ENCODE results near the gene GPR37. TPM values are rescaled to one million over a fixed set of nuclear protein-coding genes. Genes with fewer than 3 reads are reported as not detected.

GPR37 gene
- total and polyA plus RNA-seq, 8 donors: 2.0 to 6.9 (median 5.3) TPM

GRCh38 chr7:124752310-124752709, 13.3 kb downstream of the GPR37 start:
- Histone ChIP-seq H3K27me3 (peaks cover 0 to 6% of the 10 kb centered on the region in 2 donors), H3K27ac (no peak overlapping the region), H3K9me3 (no peaks in the 10 kb centered on the region), H3K4me3 (no peak overlapping the region), H3K36me3 (no peaks in the 10 kb centered on the region), H3K4me1 (no peaks in the 10 kb centered on the region)
- intact Hi-C loops (cut with DNase I): no loop called here
- DNase-seq (no peak), ATAC-seq (no peak)
- no peak for TF ChIP-seq CTCF (IDR thresholded peaks at IDR 0.05)

GRCh38 chr7:124751027-124751426, 14.6 kb downstream of the GPR37 start:
- Histone ChIP-seq H3K4me1 (no peaks in the 10 kb centered on the region), H3K4me3 (no peak overlapping the region), H3K27ac (no peak overlapping the region), H3K27me3 (no peaks in the 10 kb centered on the region), H3K9me3 (no peaks in the 10 kb centered on the region), H3K36me3 (no peaks in the 10 kb centered on the region)
- TF ChIP-seq CTCF (IDR thresholded peaks at IDR 0.05): no peak
- intact Hi-C loops (cut with DNase I): no loop called here
- ATAC-seq: no peak
- no peak for DNase-seq

- H3K9me3 ChIP-seq: no peaks in the 10 kb centered on the region
- no peaks in the 10 kb centered on the region for H3K36me3 ChIP-seq
- H3K27me3 ChIP-seq: no peaks in the 10 kb centered on the region
- TF ChIP-seq CTCF (IDR thresholded peaks at IDR 0.05): no peak
- DNase-seq (no peak), ATAC-seq (no peak)
- no peaks in the 10 kb centered on the region for H3K4me1 ChIP-seq
- no peak overlapping the region for H3K4me3 ChIP-seq
- H3K27ac ChIP-seq: no peak overlapping the region
- intact Hi-C loops (cut with DNase I): no loop called here
These were observed 18.5 kb downstream of the GPR37 start for GRCh38 chr7:124747072-124747471.

- Histone ChIP-seq H3K27ac (no peak overlapping the region), H3K27me3 (no peaks in the 10 kb centered on the region), H3K4me3 (no peak overlapping the region), H3K9me3 (no peaks in the 10 kb centered on the region), H3K36me3 (no peaks in the 10 kb centered on the region), H3K4me1 (no peaks in the 10 kb centered on the region)
- TF ChIP-seq CTCF (IDR thresholded peaks at IDR 0.05): no peak
- intact Hi-C loops (cut with DNase I): no loop called here
- DNase-seq: no peak
- no peak for ATAC-seq
These were observed 27.0 kb downstream of the GPR37 start for GRCh38 chr7:124738639-124739038.

GRCh38 chr7:124737760-124738300, 27.8 kb downstream of the GPR37 start:
- H3K27ac ChIP-seq: no peak overlapping the region

More at GRCh38 chr7:124737760-124738300, 27.8 kb downstream of the GPR37 start:
- H3K9me3 ChIP-seq: no peaks in the 10 kb centered on the region
- no peaks in the 10 kb centered on the region for H3K27me3 ChIP-seq
- H3K36me3 ChIP-seq: no peaks in the 10 kb centered on the region
- intact Hi-C loops (cut with DNase I): no loop called here
- TF ChIP-seq CTCF (IDR thresholded peaks at IDR 0.05): no peak
- no peak for DNase-seq
- ATAC-seq: no peak
- no peak overlapping the region for H3K4me3 ChIP-seq
- H3K4me1 ChIP-seq: no peaks in the 10 kb centered on the region

Data from left lung (tissue), 10 donors.